ENCODE data around the gene LYSMD2. TPM values are rescaled to one million over a fixed set of nuclear protein-coding genes. Genes with fewer than 3 reads are reported as not detected.
"Not testable (repeated sequence)": the region's sequence is repeated elsewhere in the genome, so short reads cannot be mapped to it uniquely, and the experiment has no call there.

LYSMD2 gene, protein sequence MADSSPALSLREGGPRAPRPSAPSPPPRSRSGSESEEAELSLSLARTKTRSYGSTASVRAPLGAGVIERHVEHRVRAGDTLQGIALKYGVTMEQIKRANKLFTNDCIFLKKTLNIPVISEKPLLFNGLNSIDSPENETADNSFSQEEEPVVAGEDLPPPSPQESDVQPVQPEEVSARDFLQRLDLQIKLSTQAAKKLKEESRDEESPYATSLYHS
- polyA plus RNA-seq (2013, experiment 1 of 2; ENCODE audit: insufficient read length) = 3.0 TPM
- 2.3 TPM for polyA plus RNA-seq (2013, experiment 2 of 2; ENCODE audit: insufficient read length)

DNA sequence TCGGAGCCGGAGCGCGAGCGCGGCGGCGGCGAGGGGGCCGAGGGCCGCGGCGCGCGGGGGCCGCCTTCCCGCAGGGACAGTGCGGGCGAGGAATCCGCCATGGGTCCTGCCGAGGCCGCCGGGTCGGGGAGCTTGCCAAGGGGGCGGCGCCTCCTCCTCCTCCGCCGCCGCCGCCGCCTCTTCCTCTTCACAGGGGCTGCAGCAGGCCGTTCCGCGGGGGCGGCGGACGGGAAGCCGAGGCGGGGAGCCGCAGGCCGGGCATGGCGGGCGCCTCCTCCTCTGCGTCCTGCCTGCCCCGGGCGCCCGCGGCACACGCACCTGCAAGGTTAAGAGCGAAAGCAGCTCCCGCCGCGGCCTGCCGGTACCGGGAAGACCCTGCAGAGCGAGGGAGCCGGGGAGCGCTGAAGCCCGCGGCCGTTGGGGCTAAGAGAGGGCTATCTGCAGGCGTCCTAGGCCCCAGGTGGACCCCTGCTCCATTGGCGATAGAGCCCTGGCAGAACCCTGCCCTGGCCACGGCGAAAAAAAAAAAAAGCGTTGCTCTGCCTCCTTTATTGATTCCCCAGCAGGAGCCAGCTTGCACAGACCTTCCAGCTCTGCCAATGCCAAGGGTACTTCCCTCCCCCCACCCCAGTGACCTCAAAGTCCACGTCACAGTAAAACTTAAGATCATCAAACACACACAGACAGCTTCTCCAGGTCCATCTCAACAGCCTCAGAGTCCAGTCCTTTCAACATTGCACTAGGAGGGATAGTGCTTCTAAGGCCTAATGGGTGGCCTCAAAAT is at the start of gene LYSMD2:
LYSMD2 (minus strand) TSS at position 134 of the 784 bp plus-strand sequence; CDS start at position 101, 33 bp downstream.
- DNase-seq = peak; percentile 62

DNA sequence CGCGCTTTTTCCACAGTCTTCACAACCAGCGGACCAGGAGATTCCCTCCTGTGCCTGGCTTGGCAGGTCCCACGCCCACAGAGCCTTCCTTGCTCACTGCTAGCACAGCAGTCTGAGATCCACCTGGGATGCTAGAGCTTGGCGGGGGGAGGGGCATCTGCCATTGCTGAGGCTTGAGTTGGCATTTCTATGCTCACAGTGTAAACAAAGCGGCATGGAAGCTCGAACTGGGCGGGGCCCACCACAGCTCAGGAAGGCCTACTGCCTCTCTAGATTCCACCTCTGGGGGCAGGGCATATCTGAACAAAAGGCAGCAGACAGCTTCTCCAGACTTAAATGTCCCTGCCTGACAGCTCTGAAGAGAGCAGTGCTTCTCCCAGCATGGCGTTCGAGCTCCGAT is 49.7 kb upstream of the LYSMD2 start:
- not testable (repeated sequence) for DNase-seq

DNA sequence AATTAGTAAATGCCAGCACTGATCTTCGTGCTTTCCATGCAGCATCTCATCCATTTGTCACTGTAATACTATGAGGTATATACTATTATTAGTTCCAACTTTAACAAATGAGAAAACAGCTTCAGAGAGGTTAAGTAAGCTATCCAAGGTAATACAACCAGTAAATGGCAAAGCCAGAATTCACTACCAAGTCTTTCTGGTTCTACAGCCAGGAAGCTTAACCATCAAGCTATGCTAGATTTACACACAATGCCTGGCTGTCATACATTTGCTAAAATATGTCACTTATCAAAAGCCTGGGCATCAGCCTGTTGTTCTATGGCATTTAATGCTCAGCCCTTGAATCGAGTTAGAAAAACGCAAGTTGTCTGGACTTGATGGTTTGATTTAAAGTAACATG is 46.5 kb upstream of the LYSMD2 start:
- no peak for DNase-seq

DNA sequence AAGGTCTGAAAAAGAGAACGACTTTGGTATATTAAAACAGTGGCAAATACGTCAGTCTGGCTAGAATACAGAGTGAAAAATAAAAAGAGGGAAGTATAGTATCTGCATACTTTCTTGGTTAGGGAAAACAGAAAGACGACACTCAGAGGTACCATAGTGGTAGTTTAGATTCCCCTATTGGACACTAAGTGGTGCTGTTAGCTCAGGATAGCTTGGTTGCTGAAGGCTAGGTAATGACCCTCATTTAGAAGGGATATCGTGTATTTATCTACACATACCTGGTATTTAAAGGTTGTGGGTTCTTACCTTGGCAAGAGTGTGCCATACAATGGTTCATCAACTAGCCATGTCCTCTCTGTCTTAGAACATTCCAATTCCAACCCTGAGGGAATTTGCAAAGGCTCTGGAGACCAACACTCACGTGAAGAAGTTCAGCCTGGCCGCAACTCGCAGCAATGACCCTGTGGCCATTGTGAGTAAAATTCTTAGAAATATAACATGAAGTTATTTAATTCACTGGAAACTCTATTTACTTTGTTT is 45.0 kb upstream of the LYSMD2 start:
- no peak for DNase-seq

DNA sequence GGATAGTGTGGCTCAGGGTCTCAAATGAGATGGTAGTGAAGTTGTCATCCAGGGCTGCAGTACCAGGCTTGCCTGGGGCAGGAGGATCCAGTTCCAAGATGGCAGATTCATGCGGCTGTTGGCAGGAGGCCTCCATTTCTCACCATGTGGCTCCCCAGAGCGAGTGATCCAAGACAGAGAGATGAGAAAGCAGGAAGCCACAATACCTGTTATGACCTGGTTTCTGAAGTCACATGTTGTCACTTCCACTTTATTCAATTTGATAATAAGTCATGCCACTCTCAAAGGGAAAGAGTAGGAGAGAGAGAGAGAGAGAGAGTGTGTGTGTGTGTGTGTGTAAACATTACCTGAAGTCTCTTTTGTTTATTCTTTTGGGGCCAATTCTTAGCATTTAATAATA is 44.1 kb upstream of the LYSMD2 start:
- no peak for DNase-seq

DNA sequence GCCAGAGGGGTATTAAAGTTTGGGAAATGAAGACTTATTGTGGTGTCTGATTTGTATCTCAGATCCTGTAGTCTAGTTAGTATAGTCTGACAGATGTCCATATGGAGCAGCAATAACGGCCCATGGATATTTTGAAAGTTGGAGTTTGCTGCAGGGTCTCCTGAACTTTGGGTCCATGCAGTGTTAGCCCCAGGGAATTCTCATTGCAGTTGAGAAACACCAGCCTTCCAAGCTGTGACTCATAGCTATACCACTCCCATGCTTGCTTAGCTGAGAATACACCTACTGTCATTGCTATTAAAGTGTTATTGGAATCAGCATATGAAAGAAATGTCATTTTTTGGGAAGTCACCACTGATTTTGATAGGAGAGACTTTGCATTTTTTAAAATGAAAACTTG is 43.2 kb upstream of the LYSMD2 start:
- DNase-seq = no peak

DNA sequence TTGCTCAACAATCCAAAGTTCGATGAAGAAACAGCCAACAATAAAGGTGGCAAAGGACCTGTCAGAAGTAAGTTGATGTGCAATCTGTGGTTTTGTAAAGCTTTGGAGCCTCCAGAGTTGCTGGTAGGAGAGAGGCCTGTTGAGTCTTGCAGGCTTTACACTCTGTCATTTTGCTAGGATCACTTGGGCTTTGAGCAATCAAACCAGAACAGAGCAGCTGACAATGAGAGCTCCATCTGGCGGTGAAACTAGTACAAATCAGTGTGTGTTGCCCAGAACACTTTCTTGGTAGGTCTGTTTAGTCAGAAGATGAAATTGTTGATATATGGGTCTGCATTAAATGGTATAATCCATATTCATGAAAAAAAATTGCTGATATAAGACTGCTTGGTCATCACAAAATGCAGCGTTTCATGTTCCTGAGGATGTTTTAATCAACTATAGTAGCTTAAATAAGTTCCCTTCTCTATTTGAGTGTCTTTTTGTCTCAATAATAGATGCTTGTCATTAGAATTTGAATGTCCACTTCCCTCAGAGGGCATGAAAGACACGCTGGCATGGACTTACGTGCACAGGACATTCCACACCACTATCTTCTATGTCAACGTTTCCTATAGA is 39.6 kb upstream of the LYSMD2 start:
- DNase-seq = peak; percentile 75

DNA sequence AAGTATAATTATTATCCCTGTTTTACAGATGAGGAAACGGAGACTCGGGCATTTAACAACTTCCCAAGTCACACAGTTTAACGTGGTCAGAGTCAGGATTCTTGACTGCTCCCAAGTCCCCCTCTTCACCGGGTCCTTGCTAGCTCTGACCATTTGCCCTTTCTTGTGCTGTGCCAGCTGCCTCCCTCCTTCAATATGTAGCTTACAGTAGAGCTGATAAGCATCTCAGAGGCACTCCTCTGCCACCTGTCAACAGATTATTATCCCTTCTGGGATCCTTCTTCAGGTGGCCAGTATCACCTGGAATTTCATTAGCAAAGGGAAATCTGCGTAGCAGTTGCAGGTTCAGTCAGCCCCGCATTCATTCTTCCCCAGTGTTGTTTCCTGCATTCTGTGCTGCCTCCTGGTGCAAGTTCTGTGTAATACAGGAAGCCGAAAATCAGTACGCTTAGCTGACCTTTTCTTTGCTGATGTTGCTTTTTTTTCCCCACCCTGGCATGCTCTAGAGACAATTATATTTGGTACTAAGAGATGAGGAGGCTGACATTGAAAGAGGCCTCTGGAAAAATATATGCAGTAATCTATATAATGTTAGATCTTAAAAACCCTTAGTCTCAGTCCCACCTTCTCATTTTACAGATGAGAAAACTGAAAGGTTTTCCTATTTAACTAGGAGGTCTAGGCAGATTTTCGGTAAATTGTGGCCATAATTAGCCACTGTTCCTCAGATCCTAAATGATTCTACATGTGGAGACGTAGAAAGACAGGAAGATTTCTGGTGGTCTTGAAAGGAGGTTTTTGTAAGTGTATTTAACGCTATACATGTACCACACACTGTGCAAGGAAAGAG is 38.7 kb upstream of the LYSMD2 start:
- peak; percentile 43 for DNase-seq

DNA sequence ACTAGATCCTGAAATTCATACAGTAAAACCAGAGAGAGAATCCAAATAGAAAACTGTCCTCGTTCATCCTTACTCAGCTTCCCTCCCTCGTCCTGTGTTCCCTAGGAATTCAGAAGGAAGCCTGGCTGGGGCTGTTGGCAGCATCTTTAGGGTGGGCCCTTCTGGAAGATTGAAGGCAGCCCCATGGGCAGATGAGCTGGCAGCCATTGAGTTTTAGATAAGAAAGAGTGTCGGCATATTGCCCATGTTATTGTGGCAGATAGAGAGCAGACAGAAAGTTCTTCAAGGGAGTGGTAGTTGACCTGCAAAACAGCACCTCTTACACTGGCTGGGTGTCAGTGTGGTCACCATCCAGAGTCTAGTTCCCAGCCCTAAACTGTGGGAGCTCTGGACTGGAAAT is 37.5 kb upstream of the LYSMD2 start:
- no peak for DNase-seq

DNA sequence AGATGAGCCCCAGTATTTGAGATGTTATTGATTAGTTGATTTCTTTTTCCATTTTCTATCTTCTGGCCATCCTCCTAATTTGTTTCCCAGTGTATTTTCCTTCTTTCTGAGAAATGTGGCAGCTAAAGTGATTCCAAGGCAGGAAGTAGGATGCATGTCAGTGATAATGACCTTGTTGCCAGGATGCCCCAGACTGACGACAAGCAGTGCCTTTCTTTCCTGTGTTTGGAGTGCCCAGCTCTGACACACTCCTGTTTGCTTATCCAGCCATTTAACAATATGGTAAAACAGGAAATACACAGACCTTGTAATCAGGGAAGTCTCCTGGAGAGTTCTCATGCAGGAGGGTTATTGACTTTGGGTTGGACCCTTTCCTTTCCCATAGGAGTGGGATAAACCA is 34.3 kb upstream of the LYSMD2 start:
- DNase-seq = no peak

DNA sequence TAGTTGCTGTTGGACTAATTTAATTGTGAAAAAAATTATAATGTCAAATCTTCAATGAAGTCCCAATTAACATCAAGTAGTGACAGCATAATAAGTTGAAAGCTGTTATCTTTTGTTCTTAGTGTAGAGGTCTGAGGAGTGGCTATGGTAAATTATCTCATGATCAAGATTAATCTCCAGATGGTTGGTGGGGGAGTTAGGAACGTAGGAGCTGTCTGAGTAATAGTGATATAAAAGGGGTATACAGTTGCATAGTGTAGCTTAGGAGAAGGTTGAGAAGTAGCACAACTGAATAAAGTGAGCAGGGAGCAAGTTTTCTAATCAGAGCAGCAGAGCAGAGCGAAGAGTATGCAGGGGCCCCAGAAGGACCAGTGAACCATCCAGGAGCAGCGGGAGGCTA is 33.4 kb upstream of the LYSMD2 start:
- DNase-seq = no peak

DNA sequence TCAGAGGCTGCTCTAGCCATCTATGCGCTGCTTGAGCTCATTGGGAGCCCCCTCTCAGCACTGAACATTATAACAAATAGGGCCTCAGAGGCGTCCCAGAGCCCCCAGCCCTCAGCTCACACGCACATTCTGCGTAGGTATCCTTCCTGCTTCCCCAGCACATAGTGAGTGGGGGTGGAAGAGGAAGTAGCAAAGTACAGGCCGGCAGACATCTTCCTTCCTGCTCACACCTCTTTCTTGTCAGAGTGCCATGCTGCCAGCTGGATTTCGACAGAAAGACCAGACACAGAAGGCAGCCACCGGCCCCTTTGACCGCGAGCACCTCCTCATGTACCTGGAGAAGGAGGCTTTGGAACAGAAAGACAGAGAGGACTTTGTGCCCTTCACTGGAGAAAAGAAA is 30.6 kb upstream of the LYSMD2 start:
- DNase-seq = no peak

DNA sequence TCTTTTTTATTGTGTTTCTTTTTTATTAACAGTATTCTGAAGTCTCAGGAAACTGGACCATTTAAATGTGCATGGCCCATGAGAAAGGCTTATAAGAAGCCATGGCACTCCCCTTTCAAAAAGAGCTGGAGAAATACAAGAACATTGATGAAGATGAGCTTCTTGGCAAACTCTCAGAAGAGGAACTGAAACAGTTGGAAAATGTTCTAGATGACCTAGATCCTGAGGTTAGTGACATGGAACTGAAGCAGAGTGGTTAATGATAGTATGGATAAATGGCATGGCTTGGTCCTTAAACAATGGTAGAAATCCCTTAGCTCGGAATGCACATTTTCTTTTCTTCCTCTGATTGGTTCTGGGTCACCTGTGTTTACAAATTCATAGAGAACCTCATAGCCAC is 28.9 kb upstream of the LYSMD2 start:
- no peak for DNase-seq

DNA sequence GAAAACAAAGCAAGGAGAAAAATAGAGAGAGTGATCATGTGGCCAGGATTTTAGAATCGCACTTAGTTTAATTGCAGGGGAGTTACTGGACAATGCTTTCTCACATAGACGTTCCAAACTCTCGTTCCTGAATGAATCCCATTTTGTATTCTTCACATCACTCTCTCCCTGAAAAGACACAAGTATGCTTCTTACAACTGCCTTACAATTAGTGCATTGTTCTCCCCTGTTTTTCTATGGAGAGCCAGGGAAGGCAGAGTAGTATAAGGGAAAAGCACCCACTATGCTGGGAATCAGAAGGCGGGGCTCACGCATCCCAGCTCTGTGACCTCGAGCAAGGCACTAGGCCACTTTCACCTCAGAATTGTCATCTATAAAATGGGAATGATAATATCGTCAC is 28.3 kb upstream of the LYSMD2 start:
- DNase-seq = no peak

DNA sequence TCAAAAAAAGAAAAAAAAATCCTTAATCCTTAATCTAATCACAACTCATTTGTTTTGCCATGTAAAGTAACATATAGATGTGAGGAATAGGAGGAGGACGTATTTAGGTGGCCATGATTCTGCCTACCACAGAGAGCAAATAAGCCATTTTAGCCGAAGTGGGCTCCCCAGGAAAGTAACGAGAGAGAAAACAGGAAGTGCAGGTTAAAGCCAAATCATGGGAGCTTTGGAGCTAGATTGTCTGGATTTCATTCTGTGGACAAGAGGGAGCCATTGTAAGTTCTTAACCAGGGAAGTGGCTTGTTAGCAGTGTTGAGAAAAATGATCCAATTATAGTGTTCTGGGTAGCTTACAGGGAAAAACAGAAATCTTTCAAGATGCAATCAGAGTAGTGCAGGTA is 23.4 kb upstream of the LYSMD2 start:
- DNase-seq = no peak

DNA sequence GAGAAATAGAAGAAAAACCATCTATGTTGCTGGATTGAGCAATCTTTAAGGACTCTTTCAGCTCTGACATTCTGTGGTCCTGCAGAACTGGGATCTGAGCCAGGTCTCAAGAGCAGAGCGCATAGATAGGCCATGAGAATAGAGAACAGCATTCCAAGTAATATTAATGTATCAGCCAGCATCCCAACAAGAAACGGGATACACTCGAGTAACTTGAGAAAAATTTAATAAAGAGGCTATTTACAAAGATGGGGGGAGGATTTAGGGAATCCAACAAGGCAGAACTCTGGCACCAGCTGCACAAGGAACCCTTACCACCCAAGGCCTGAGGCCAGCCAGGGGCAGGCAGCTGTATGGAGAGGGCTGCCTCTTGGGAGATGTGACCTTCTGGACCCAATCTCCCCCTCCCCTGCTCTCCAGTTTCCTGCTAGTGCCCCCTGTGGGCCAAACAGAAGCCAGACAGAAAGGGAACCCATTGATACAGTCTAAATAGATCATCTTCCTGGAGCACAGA is 22.2 kb upstream of the LYSMD2 start:
- peak; percentile 93 for DNase-seq

DNA sequence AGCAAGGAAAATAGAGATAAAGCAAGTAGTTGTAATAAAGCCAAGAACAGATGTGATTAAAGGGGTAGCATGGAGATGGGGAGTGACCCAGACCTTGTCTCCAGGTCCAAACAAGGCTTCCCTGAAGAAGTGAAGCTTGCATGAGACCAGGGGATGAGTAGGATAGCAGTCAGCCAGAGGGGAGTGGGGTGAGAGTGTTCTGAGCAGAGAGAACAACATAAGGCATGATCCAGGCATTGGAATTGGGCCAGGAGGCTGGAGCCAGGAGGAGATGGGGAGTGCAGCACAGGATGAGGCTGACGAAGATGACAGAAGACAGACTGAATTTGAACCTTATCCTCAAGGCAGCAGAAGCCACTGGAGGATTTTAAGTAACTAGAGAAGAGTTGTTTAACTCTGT is 21.2 kb upstream of the LYSMD2 start:
- peak; percentile 72 for DNase-seq

DNA sequence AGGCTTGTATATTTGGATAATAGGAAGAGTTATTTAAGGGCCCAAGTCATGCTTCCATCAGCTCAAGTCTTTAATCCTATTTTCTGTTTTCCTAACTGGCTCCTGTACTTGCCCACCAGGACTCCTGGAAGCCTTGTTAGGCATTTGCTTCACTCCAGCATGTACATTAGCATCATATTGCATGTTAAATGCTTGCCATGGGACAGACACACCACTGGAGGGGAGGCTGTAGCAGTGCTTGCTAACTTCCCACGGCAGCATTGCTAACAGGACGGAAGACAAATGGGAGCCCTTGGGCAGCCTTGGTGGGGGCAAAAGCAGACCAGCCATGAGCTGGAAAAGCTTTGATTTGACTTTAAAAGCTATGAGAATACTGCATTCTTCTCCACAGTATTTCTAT is 20.0 kb upstream of the LYSMD2 start:
- DNase-seq = no peak

DNA sequence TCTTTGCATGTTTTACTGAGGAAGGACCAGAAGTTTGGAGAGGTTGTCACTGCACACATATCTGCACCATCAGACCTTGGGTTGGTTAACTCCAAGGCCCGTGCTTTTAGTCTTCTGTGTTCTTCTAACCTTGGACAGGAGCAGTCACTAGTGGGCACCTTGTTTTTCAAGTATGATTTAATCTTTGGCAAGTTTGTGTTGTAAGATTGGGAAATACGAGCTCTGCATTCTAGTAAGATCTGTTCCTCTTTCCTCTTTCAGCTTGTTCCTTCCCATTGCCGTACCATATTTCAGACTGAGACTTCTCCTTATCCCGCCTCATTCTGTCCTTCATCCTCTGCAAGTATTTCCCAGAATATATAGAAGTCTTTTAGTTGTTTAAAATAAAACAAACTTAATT is 19.0 kb upstream of the LYSMD2 start:
- no peak for DNase-seq

DNA sequence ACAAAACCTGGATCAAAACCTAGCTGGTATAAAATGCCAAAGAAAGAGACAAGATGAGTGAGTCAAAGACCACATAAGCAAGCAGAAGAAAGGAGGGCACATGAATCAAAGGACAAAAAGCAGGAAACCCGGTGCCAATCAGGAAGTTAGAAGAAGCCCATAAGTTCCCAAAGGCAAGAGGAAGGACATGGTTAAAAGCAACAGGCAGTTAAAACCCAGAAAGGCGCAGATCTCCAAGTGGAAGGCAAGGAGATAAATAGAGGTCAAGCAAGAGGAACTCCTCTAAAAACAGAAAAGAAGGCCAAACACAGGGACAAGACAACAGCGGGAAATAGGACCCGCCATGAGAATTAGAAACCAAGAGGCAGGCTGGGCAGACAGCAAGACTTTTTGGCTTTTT is 18.3 kb upstream of the LYSMD2 start:
- DNase-seq = no peak

DNA sequence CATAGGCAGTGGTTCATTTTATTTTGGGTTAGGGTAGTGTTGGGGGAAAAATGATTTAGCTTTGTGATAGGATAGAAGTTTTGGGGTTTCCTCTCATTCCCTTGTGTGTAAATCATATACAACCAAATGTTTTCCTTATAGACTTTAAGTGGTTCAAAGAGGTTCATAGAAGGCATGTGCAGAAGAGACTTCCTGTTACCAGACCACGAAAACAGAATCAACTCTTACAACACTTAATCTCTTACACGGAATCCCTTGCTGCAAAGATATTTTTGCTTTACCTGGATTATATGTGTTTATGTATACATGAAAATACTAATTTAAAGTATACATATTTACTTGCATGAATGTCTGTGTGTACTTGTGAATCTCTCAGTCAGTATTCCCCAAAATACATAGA is 16.8 kb upstream of the LYSMD2 start:
- no peak for DNase-seq

DNA sequence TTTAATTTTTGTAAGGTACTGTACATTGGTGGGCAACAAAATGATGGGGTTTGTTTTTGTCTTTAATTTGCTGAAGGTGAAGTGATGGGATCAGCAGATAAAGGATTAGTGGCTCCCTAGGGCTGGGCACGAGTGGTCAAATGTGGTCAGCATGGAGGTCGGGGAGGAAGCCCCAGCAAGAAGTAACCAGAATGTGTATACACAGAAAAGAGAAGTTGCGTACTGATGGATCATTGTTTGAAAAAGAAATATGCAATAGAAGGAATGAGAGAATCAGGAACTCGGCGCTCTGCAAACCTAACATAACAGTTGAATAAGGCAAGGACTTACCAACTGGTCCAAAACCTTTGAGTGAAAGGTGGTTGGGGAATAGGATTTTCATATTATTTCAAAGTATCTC is 15.4 kb upstream of the LYSMD2 start:
- DNase-seq = no peak
